ENCODE results near the gene AVP.
A peak's percentile ranks its signal among the peaks of the same experiment; 100 is the strongest.

The AVP gene

DNA sequence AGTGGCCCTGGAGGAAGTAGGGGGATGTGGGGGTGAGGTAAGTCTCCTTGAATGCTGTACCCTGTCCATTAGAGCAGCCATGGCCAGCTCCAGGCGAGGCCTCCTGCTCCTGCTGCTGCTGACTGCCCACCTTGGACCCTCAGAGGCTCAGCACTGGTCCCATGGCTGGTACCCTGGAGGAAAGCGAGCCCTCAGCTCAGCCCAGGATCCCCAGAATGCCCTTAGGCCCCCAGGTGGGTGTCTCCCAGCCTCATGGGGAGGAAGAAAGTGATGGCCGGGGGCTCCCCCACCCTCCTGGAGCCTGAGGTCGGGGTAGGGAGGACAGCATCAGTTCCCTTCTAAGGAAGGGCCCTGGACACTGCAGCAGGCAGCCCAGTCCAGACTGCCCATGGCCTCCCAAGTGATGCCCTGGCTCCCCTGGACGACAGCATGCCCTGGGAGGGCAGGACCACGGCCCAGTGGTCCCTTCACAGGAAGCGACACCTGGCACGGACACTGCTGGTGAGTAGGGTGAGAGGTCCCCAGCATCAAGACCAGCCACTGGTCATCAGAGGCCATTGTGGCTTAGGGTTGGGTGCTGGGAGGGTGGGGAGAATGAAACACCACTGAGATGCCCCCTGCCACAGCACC is 40.1 kb downstream of the AVP start:
- H3K9me3 ChIP-seq (ENCODE audit: insufficient read depth, low read depth, low read length), result no peaks in the 10 kb centered on the region
- 0 out of 2 replicates have a peak overlapping the region, but pooled peaks have one; percentile 94 for H3K4me3 ChIP-seq (ENCODE audit: low read length)
- peaks cover 33% of the 10 kb centered on the region for H3K36me3 ChIP-seq (ENCODE audit: insufficient read depth, low read length)
- no peak overlapping the region for H3K9ac ChIP-seq (ENCODE audit: low read depth, low read length)
- H3K27me3 ChIP-seq (ENCODE audit: insufficient read depth, low read length), result no peaks in the 10 kb centered on the region
- WGBS, result 94% methylated on average over 8 of the region's 8 CpGs
- peaks cover 15% of the 10 kb centered on the region for H3K4me1 ChIP-seq (ENCODE audit: insufficient read depth, low read length)
- no peak overlapping the region for H3K27ac ChIP-seq (ENCODE audit: low read depth, low read length)

DNA sequence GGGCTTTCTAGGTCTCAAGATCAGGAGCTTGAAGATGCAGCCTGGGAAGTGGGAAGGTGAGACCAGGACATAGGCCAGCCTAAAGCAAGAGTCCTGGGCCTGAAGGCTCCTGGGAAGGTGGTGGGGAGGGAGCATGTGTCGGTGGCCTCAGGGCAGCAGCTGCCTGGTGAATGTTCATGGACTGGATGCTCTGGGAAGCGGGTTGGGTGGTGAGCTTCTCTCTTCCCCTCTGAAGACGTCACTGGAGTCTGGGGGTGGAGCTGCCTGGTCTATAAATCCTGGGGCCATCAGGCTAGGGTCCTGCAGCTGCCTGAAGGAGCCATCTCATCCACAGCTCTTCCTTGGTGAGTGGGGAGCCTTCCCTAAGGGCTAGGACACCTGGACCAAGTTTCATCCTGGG is 41.2 kb downstream of the AVP start, which contains the start of gene GNRH2:
GNRH2 (plus strand) TSS at position 301 of the 400 bp plus-strand sequence. CDS start 793 bp downstream, outside the sequence.
- WGBS, result 84% methylated on average over 3 of the region's 3 CpGs
- no peak within 1 kb of the TSS for H3K27ac ChIP-seq (ENCODE audit: low read depth, low read length)
- H3K9ac ChIP-seq (ENCODE audit: low read depth, low read length), result no peak within 1 kb of the TSS
- no peaks in the 10 kb centered on the region for H3K9me3 ChIP-seq (ENCODE audit: insufficient read depth, low read depth, low read length)
- no peak within 1 kb of the TSS for H3K4me3 ChIP-seq (ENCODE audit: low read length)
- H3K4me1 ChIP-seq (ENCODE audit: insufficient read depth, low read length), result peaks cover 15% of the 10 kb centered on the region
- peaks cover 34% of the 10 kb centered on the region for H3K36me3 ChIP-seq (ENCODE audit: insufficient read depth, low read length)
- H3K27me3 ChIP-seq (ENCODE audit: insufficient read depth, low read length), result no peaks in the 10 kb centered on the region

DNA sequence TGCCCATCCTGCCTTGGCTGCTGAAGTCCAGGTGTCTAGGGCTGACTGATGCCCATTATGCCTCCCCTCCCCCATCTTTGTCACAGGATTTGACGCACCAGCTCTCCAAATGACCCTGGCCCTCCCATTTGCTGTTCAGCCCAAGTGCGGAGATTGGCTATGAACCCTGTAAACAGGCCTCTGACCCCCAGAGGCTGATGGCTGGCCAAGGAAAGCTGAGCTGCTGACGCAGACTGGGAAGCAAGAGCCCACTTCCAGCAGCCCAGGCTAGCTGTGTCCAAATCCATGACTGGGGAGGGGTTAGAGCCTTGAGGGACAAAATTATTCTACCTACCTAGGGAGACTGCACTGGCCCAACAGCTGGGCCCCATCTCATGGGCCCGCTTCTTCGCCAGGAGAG is 41.9 kb downstream of the AVP start:
- WGBS, result 94% methylated on average over 5 of the region's 5 CpGs
- H3K9me3 ChIP-seq (ENCODE audit: insufficient read depth, low read depth, low read length), result no peaks in the 10 kb centered on the region
- H3K4me1 ChIP-seq (ENCODE audit: insufficient read depth, low read length), result peaks cover 15% of the 10 kb centered on the region
- H3K4me3 ChIP-seq (ENCODE audit: low read length), result no peak overlapping the region
- peaks cover 34% of the 10 kb centered on the region for H3K36me3 ChIP-seq (ENCODE audit: insufficient read depth, low read length)
- no peak overlapping the region for H3K27ac ChIP-seq (ENCODE audit: low read depth, low read length)
- H3K9ac ChIP-seq (ENCODE audit: low read depth, low read length), result no peak overlapping the region
- no peaks in the 10 kb centered on the region for H3K27me3 ChIP-seq (ENCODE audit: insufficient read depth, low read length)

DNA sequence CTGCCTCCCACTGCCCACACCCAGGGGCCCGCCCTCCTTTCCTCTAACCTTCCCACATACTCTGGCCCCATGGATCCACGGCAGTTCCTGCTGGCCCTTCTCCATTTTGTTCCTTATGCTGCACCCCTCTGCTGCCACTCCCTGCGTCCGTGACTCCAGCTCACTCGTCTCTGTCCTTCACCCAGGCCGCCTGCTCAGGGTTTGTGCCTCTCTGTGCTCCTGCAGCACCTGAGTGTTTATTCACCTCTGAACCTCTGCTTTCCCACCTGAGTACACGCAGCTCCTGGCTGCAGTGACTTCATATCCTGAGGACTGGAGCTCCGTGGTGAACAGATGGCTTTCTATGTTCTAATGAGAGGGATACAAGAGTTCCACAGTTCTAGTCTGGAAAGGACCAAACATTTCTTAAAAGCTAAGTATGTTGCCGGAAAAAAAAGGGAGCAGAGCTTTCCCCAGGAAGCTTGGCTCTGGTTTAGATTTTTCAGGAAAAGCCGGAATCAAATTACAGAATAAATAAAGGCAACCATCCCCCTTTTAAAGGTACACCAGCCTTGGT is 42.6 kb downstream of the AVP start:
- H3K27ac ChIP-seq (ENCODE audit: low read depth, low read length), result peak overlapping the region; percentile 36
- WGBS, result 84% methylated on average over 10 of the region's 10 CpGs
- H3K9ac ChIP-seq (ENCODE audit: low read depth, low read length), result peak overlapping the region; percentile 20; the same call in 1 of the 2 replicates

DNA sequence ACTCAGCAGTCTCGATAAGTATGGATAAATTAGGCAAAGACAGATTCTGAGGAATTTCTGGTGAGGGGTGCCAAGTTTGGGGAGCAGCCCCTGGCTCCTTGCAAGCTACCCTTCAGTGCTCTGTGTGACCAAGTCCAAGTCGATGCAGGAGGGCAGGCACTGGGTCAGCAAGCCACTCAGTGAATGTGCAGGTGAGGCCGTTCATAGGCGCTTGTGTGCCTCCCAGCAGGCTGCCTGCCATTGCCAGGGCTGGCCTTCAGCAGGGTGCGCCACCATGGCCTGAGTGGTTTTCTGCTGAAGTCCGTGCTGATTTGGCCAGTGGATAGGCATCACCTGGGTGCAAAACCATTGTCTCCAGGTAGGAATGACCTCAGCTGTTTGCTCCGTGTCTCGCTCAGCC is 44.4 kb downstream of the AVP start:
- peaks cover 14% of the 10 kb centered on the region for H3K4me1 ChIP-seq (ENCODE audit: insufficient read depth, low read length)
- H3K27ac ChIP-seq (ENCODE audit: low read depth, low read length), result no peak overlapping the region
- 92% methylated on average over 8 of the region's 8 CpGs for WGBS
- peaks cover 55% of the 10 kb centered on the region for H3K36me3 ChIP-seq (ENCODE audit: insufficient read depth, low read length)
- no peaks in the 10 kb centered on the region for H3K27me3 ChIP-seq (ENCODE audit: insufficient read depth, low read length)
- H3K4me3 ChIP-seq (ENCODE audit: low read length), result no peak overlapping the region
- H3K9me3 ChIP-seq (ENCODE audit: insufficient read depth, low read depth, low read length), result no peaks in the 10 kb centered on the region
- no peak overlapping the region for H3K9ac ChIP-seq (ENCODE audit: low read depth, low read length)

More for the DNA sequence above, 42.6 kb downstream of the AVP start:
- peaks cover 15% of the 10 kb centered on the region for H3K4me1 ChIP-seq (ENCODE audit: insufficient read depth, low read length)
- no peaks in the 10 kb centered on the region for H3K27me3 ChIP-seq (ENCODE audit: insufficient read depth, low read length)
- peak overlapping the region; percentile 20 for H3K4me3 ChIP-seq (ENCODE audit: low read length)
- peaks cover 37% of the 10 kb centered on the region for H3K36me3 ChIP-seq (ENCODE audit: insufficient read depth, low read length)
- no peaks in the 10 kb centered on the region for H3K9me3 ChIP-seq (ENCODE audit: insufficient read depth, low read depth, low read length)

DNA sequence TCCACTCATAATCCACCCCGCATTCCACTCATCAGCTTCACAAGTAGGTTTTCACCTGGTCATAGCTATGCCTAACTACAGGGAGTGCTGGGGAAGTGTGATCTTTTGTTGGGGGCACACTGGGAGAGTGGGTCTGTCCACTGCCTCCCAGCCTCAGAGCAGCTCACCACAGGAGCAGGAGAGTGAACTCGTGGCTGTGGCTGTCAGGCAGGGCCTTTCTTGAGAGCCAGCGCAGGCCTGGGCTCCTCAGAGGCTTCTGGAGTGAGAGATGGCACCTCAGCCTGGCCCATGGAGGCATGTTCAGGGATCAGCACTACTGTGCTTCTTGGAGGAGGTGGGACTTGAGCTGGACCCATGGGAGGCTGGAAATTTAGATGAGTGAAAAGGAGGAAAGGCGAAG is 45.1 kb downstream of the AVP start:
- no peaks in the 10 kb centered on the region for H3K9me3 ChIP-seq (ENCODE audit: insufficient read depth, low read depth, low read length)
- H3K4me1 ChIP-seq (ENCODE audit: insufficient read depth, low read length), result peaks cover 12% of the 10 kb centered on the region; the same call in 1 of the 2 replicates
- no peak overlapping the region for H3K9ac ChIP-seq (ENCODE audit: low read depth, low read length)
- no peak overlapping the region for H3K27ac ChIP-seq (ENCODE audit: low read depth, low read length)
- H3K4me3 ChIP-seq (ENCODE audit: low read length), result no peak overlapping the region
- no peaks in the 10 kb centered on the region for H3K27me3 ChIP-seq (ENCODE audit: insufficient read depth, low read length)
- peaks cover 62% of the 10 kb centered on the region for H3K36me3 ChIP-seq (ENCODE audit: insufficient read depth, low read length)
- WGBS, result 95% methylated on average over 4 of the region's 4 CpGs

DNA sequence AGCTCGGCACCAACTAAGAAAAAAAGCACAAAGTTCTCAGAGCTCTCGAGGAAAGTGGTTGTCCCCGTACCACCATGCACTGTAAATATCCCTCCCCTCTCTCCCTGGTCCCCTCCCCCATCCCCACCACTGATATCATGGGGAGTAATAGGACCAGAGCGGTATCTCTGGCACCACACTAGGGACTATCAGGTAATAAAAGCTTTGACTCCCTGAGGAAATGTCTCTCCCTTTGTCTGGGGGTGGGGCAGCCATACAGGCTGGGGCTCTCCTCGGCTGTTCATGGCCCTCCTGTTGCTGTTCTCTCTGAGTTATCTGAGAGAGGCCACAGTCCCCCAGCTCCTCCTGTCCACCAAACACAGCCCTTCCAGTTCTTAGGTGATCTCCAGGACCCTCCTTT is 46.1 kb downstream of the AVP start:
- Histone ChIP-seq H3K9ac (ENCODE audit: low read depth, low read length) (no peak overlapping the region), H3K27me3 (ENCODE audit: insufficient read depth, low read length) (no peaks in the 10 kb centered on the region), H3K4me1 (ENCODE audit: insufficient read depth, low read length) (peaks cover 12% of the 10 kb centered on the region; the same call in 1 of the 2 replicates), H3K9me3 (ENCODE audit: insufficient read depth, low read depth, low read length) (no peaks in the 10 kb centered on the region), H3K36me3 (ENCODE audit: insufficient read depth, low read length) (peaks cover 66% of the 10 kb centered on the region), H3K27ac (ENCODE audit: low read depth, low read length) (no peak overlapping the region), H3K4me3 (ENCODE audit: low read length) (no peak overlapping the region)
- 91% methylated on average over 5 of the region's 5 CpGs for WGBS

DNA sequence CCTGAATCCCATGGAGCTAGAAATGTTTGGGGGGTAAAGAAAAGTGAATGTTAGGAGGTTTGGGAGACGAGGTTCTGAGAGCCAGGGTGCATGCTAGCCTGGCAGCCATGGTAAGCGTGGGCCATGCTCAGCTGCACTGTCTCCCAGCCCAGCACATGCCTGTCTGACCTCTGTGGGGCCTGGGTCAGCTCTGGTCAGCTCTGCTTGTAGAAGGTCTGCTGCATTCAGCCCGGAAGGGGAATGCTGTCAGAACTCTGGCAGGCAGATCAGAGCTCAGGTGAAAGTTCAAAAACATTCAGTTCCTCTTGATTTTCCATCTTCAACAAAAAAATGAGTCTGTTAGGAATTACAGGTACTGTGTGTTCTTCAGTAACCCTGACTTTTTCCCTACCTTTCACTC is 46.9 kb downstream of the AVP start:
- WGBS, result 91% methylated on average over 3 of the region's 3 CpGs
- H3K4me1 ChIP-seq (ENCODE audit: insufficient read depth, low read length), result peaks cover 12% of the 10 kb centered on the region; the same call in 1 of the 2 replicates
- no peaks in the 10 kb centered on the region for H3K27me3 ChIP-seq (ENCODE audit: insufficient read depth, low read length)
- H3K9me3 ChIP-seq (ENCODE audit: insufficient read depth, low read depth, low read length), result no peaks in the 10 kb centered on the region
- no peak overlapping the region for H3K4me3 ChIP-seq (ENCODE audit: low read length)
- H3K9ac ChIP-seq (ENCODE audit: low read depth, low read length), result no peak overlapping the region
- H3K36me3 ChIP-seq (ENCODE audit: insufficient read depth, low read length), result peaks cover 73% of the 10 kb centered on the region
- H3K27ac ChIP-seq (ENCODE audit: low read depth, low read length), result no peak overlapping the region

DNA sequence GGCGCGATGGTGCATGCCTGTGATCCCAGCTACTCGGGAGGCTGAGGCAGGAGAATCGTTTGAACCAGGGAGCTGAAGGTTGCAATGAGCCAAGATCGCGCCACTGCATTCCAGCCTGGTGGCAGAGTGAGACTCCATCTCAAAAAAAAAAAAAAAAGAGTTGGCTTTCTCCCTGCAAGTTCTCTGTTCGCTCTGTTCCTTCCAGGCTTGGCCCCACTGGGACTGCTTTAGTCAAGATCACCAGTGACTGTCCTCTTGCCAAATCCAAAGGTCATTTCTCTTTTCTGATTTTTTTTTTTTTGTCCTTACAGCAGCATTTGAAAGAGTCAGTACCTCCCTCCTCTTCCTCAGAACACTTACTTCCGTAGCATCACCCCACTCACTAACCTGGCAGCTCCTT is 51.9 kb downstream of the AVP start:
- no peak overlapping the region for H3K9ac ChIP-seq (ENCODE audit: low read depth, low read length)
- WGBS, result 91% methylated on average over 8 of the region's 8 CpGs
- H3K36me3 ChIP-seq (ENCODE audit: insufficient read depth, low read length), result peaks cover 79% of the 10 kb centered on the region

More for the DNA sequence above, 51.9 kb downstream of the AVP start:
- Histone ChIP-seq H3K9me3 (ENCODE audit: insufficient read depth, low read depth, low read length) (no peaks in the 10 kb centered on the region), H3K27me3 (ENCODE audit: insufficient read depth, low read length) (no peaks in the 10 kb centered on the region), H3K4me1 (ENCODE audit: insufficient read depth, low read length) (no peaks in the 10 kb centered on the region), H3K27ac (ENCODE audit: low read depth, low read length) (no peak overlapping the region), H3K4me3 (ENCODE audit: low read length) (no peak overlapping the region)
